ENCODE results near the gene RCE1. TPM values are rescaled to one million over a fixed set of nuclear protein-coding genes. Genes with fewer than 3 reads are reported as not detected.

The RCE1 gene
- total RNA-seq, 2 donors from 2014 or later: 7.9 to 9.1 TPM

DNA sequence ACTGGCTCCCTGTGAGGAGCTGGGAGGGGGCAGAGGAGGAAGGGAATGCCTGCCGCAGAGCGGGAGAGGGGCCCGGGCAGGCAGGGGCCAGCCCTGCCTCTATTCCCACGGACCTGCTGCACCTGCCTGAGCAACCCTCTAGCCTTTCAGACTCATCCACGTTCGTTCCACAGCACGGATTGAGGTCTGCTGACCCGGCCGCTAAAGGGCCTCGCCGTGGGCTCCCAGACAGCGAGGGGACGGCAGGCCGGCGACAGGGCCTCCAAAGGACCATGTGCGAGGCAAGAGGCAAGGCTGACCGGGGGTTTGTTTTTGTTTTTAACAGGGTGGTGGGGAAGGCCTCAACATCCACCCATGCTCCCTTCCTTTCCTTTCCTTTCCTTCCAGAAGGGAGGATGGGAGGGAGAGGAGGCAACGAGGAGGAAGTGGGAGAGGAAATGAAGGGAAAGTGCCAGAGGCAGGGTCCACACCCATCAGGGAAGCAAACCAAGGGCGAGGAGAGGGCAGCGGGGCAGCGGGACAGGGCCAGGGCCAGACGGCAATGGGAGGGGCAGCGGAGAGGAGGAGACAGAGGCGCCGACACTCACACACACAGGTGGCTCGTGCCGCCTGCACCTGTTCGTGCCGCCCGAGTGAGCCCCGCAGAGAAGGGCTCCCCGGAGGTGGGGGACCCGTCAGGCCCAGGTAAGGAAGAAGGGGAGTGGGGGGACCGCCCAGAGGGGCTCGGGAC lies 21.1 kb downstream of the RCE1 start:
- intact Hi-C loops (cut with DNase I): no loop called here
- no peak for DNase-seq (ENCODE audit: low spot score)

DNA sequence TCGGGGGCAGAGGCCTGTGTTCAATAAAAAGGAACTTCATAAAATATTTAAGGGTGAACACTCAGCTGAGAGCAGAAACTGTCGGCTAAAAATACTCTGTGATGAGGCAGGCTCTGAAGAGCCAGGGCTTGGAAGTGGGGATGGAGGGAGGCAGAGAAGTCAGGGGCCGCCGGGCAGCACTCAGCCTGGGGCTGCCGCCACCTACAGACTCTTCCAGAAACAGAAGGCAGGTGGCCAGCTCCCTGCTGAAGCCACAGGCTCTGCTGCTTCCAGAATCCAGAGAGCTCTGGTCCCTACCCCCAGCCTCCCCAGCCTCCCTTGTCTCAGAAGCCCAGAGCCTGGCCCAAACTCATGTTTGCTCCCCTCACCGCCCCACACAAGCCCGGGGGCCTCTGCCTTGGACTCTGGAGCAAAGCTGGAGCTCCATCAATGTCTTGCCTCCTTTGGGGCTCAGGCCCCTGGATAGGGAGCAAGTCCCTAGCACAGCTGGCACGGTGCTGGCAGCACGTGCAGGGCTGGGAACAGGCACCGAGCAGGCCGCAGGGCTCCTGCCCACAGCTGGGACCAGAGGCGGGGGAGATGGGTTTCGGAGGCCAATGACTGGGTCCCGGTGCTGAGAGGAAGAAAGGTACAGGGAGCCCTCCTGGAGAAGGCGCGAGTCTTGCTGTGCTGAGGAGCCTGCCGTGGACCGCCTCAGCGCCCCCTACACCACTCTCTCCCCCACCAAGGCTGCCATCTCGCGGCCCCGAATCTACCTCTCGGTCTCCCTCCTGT lies 21.9 kb downstream of the RCE1 start:
- DNase-seq (ENCODE audit: low spot score): no peak
- intact Hi-C loops (cut with DNase I): no loop called here

- intact Hi-C loops (cut with DNase I): no loop called here
- DNase-seq (ENCODE audit: low spot score): no peak
These were observed 22.8 kb downstream of the RCE1 start for GRCh38 chr11:66866007-66866406.

DNA sequence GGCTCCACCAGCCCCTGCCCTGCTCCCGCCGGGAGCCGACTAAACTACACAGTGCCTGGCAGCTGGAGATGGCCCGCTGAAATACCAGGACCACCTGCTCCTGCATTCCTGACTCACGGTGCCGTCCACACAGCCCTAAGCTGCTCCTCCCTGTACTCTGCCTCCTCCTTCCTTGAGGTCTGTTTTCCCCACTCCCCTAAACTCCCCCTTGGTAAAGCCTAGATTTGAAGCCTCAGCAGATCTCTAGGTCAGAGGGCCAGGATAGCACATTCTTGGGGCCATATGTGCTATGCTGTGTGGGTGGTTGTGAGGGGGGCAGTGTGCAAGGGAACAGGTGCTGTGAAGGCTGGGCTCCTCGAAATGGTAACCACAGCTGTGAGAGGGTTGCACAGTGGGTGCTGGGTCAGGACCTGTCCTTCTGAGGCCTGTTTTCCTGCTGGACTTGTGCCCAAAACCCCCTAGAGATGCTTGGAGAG lies 23.3 kb downstream of the RCE1 start:
- intact Hi-C loops (cut with DNase I): no loop called here
- DNase-seq (ENCODE audit: low spot score): no peak

DNA sequence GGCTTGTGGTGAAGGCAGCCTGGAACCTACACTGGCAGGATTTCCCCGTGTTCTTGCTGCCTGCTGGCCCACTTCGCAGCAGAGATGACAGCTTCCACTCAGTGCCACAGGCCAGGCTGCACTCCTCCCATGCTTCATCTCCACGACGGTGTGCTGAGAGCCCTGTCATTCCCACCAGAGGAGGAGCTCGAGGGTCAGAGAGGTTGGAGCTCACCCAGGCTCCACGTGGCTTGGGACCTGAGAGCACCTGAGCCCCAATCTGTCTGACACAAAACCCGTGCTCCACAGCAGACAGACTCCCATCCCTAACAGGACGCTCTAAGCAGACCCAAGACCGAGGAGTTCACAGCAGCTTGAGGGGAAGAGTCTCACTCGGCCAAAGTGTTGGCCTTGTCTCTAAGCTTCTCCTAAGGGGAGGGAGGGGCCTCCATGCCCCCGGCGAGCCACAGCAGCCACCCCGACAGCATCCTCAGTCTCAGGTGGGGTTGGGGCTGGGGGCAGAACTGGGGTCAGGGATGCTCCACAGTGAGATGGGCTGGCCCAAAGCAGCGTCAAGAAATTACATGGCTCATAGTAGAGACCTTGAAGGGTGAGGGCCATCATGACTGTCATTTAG lies 24.3 kb downstream of the RCE1 start:
- DNase-seq (ENCODE audit: low spot score): no peak
- intact Hi-C loops (cut with DNase I): no loop called here

- intact Hi-C loops (cut with DNase I): no loop called here
- DNase-seq (ENCODE audit: low spot score): no peak
These were observed 25.0 kb downstream of the RCE1 start for GRCh38 chr11:66868082-66868725.

GRCh38 chr11:66868726-66869566 lies 25.7 kb downstream of the RCE1 start:
- no peak for DNase-seq (ENCODE audit: low spot score)
- intact Hi-C loops (cut with DNase I): no loop called here

DNA sequence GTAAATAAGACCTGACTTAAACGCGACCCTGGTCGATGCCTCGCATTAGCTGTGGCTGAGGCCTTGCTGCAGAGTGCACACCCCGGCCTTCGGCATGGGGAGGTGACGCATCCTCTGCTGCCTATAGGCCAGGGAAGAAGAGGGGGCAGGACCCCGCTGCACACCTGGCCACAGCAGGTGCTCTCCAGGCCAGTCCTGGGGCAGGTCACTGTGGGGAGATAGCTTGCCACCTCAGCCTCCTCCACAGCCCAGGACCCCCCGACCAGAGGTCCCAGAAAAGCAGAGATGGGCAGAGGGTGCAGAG lies 26.3 kb downstream of the RCE1 start:
- DNase-seq (ENCODE audit: low spot score): no peak
- intact Hi-C loops (cut with DNase I): no loop called here

- intact Hi-C loops (cut with DNase I): no loop called here
- no peak for DNase-seq (ENCODE audit: low spot score)
These were observed 26.9 kb downstream of the RCE1 start for GRCh38 chr11:66870131-66870530.

- no peak for DNase-seq (ENCODE audit: low spot score)
- intact Hi-C loops (cut with DNase I): no loop called here
These were observed 27.6 kb downstream of the RCE1 start for GRCh38 chr11:66870616-66871520.

- DNase-seq (ENCODE audit: low spot score): no peak
- intact Hi-C loops (cut with DNase I): no loop called here
These were observed 28.3 kb downstream of the RCE1 start for GRCh38 chr11:66871521-66871901.

DNA sequence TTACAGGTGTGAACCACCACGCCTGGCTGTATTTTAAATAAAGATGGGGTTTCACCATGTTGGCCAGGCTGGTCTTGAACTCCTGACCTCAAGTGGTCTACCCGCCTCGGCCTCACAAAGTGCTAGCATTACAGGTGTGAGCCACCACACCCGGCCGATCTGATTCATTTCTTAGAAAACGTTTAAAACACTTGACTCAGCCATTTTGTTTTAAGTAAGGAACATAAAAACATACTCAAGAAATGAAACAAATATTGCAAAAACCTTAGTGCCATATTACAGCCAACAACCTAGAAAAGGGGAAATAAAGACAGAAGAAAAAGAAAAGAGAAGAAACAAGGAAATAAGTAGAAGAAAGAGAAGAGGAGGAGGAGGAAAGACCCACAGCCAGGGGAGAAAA lies 31.0 kb downstream of the RCE1 start:
- intact Hi-C loops (cut with DNase I): no loop called here
- no peak for DNase-seq (ENCODE audit: low spot score)

GRCh38 chr11:66875378-66875777 lies 32.1 kb downstream of the RCE1 start:
- peak; percentile 74 for DNase-seq (ENCODE audit: low spot score)

DNA sequence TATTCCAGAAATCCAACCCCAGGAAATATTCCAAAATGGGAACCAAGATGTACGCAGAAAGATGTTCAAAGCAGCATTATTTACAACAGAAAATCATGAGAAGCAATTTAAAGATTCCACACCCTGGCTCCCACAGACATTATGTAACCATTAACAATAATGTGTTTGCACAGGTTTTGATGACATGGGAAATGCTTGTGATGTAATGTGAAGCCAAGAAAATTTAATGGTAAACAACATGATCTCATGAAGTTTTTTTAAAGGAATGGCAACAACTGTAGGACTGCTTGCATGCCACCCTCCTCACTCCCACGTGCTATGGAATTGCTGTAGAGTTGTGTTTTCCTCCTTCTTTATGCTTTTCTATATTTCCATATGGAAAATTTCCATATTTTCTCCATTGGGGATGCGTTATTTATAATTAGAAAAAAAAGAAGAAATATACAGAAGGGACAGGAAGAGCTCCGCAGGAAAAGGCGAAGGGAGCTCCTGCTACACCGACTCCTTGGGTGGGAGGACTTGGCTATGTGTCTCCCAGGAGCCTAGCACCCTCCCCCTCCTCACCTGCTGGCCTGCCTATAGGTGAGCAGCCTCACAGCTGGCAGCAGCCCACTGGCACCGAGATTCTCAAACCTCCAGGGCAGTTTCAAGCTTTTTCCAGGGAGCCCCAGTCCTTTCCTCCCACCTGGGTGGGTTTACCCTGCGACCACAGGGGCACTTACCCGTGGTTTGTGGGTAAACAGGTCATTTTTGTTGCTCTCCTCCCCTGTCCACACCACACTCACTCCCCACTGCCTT lies 34.5 kb downstream of the RCE1 start:
- intact Hi-C loops (cut with DNase I): no loop called here
- peak; percentile 65 for DNase-seq (ENCODE audit: low spot score)

More at GRCh38 chr11:66875378-66875777, 32.1 kb downstream of the RCE1 start:
- intact Hi-C loops (cut with DNase I): no loop called here

DNA sequence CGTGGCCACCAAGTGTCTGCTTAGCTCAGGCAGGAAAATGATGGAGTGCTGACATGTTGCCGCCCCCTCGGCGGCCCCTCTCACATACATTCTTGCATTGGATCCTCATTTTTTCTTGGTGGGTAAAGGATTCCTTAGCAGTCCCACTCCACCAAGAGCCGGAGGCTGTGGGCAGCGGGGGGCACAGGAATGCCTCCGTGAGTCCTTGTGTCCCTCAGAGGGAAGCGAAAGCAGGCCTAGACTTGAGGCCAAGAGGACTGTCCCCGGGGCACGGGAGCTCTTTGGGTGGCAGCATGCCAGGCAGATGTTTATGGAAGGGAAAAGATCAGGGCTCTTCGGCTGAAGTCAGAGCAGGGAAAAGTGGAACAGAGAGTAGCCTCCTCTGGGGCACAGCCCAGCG lies 35.2 kb downstream of the RCE1 start:
- DNase-seq (ENCODE audit: low spot score): peak; percentile 78
- intact Hi-C loops (cut with DNase I): no loop called here

- intact Hi-C loops (cut with DNase I): no loop called here
- no peak for DNase-seq (ENCODE audit: low spot score)
These were observed 35.8 kb downstream of the RCE1 start for GRCh38 chr11:66879000-66879399.

GRCh38 chr11:66879583-66879982 lies 36.3 kb downstream of the RCE1 start:
- DNase-seq (ENCODE audit: low spot score): no peak
- intact Hi-C loops (cut with DNase I): no loop called here

Data from posterior vena cava (tissue), 2 donors.